ENCODE results near the gene WASHC4. TPM values are rescaled to one million over a fixed set of nuclear protein-coding genes. Genes with fewer than 3 reads are reported as not detected.
"Not testable (repeated sequence)": the region's sequence is repeated elsewhere in the genome, so short reads cannot be mapped to it uniquely, and the experiment has no call there.

WASHC4 gene
- total and polyA plus RNA-seq, 10 of the 15 experiments (the other 5 are each of a cell fraction or from before 2014, with no cell fraction given), result 16.0 to 50.6 (median 34.0) TPM

GRCh38 chr12:105092336-105092735, 15.2 kb upstream of the WASHC4 start:
- WGBS (ENCODE audit: insufficient coverage, insufficient replicate concordance, low lambda C conversion rate, missing lambda C conversion rate), result 86% methylated on average over 13 of the region's 13 CpGs
- H3K4me1 ChIP-seq (ENCODE audit: control insufficient read depth, insufficient read depth, low read length), result no peaks in the 10 kb centered on the region
- TF ChIP-seq ETV6 (conservative IDR thresholded peaks at IDR 0.05 in 1 of 2, IDR thresholded peaks at IDR 0.05 in 1 of 2; ENCODE audit: borderline replicate concordance in 1 of 2, low read depth in 1 of 2) (no peak), DPF2 (IDR thresholded peaks at IDR 0.05) (no peak), STAT1 (conservative IDR thresholded peaks at IDR 0.05) (no peak), NFIC (IDR thresholded peaks at IDR 0.05; ENCODE audit: low read depth, low read length) (no peak), HDAC2 (IDR thresholded peaks at IDR 0.05) (no peak), SIX5 (IDR thresholded peaks at IDR 0.05; ENCODE audit: low read depth, low read length, severe bottlenecking) (no peak), ZZZ3 (IDR thresholded peaks at IDR 0.05; ENCODE audit: control insufficient read depth, insufficient read length, low read depth) (no peak)
- RAD21 ChIA-PET (ENCODE audit: unreplicated experiment), result no interaction called here
- no peaks in the 10 kb centered on the region for H4K20me1 ChIP-seq (ENCODE audit: control insufficient read depth, insufficient read depth)
- no peaks in the 10 kb centered on the region for H3K27me3 ChIP-seq (replicated peaks in 1 of 2; ENCODE audit: control insufficient read depth in 2 of 2, insufficient read depth in 2 of 2, low read length in 1 of 2)
- FAIRE-seq (no peak), ATAC-seq (no peak), DNase-seq (ENCODE audit: low read depth, low spot score) (no peak)
- POLR2A ChIA-PET, result no interaction called here
- CTCF ChIA-PET, result interaction anchor here (1.2 kb wide), 1 partner anchor 10 kb away, joined by 3 read pairs; no protein-coding TSS in a partner anchor
- H3K27ac ChIP-seq (ENCODE audit: control insufficient read depth, insufficient read depth), result no peak overlapping the region
- intact Hi-C loops (cut with micrococcal nuclease; ENCODE audit: unreplicated experiment), result no loop called here
- H3K79me2 ChIP-seq (ENCODE audit: control insufficient read depth, insufficient read depth, low read length), result no peaks in the 10 kb centered on the region
- no peak overlapping the region for H3K4me2 ChIP-seq (ENCODE audit: control insufficient read depth, insufficient read depth)
- no peak overlapping the region for H2AFZ ChIP-seq (ENCODE audit: control insufficient read depth, low read depth, low read length)
- no peak overlapping the region for H3K4me3 ChIP-seq
- in situ Hi-C loops (cut with MboI), result no loop called here
- SMC1A ChIA-PET (ENCODE audit: uncharacterized antibody, unreplicated experiment), result interaction anchor here (0.7 kb wide), 1 partner anchor 8 kb away, joined by 3 read pairs; no protein-coding TSS in a partner anchor
- no peaks in the 10 kb centered on the region; the same call in 2 of the 3 replicates for H3K9me3 ChIP-seq (replicated peaks; ENCODE audit: control insufficient read depth, insufficient read depth, low read length)
- H3K36me3 ChIP-seq (ENCODE audit: control insufficient read depth in 2 of 2, insufficient read depth in 2 of 2, low read length in 1 of 2), result no peaks in the 10 kb centered on the region
- no TSS peak for BruUV-seq (replicated peaks)
- no peak overlapping the region for H3K9ac ChIP-seq (ENCODE audit: control insufficient read depth, insufficient read depth, low read length)

- CTCF ChIA-PET; H3K79me2 ChIP-seq (ENCODE audit: control insufficient read depth, insufficient read depth, low read length); H3K9me3 ChIP-seq (replicated peaks; ENCODE audit: control insufficient read depth, insufficient read depth, low read length); FAIRE-seq; H4K20me1 ChIP-seq (ENCODE audit: control insufficient read depth, insufficient read depth); H3K4me1 ChIP-seq (ENCODE audit: control insufficient read depth, insufficient read depth, low read length); H3K27me3 ChIP-seq (replicated peaks in 1 of 2; ENCODE audit: control insufficient read depth in 2 of 2, insufficient read depth in 2 of 2, low read length in 1 of 2); H3K4me2 ChIP-seq (ENCODE audit: control insufficient read depth, insufficient read depth); RAD21 ChIA-PET (ENCODE audit: unreplicated experiment); H3K36me3 ChIP-seq (ENCODE audit: control insufficient read depth in 2 of 2, insufficient read depth in 2 of 2, low read length in 1 of 2); SMC1A ChIA-PET (ENCODE audit: uncharacterized antibody, unreplicated experiment); H2AFZ ChIP-seq (ENCODE audit: control insufficient read depth, low read depth, low read length); DNase-seq (ENCODE audit: low read depth, low spot score); intact Hi-C loops (cut with micrococcal nuclease; ENCODE audit: unreplicated experiment); H3K27ac ChIP-seq (ENCODE audit: control insufficient read depth, insufficient read depth); in situ Hi-C loops (cut with MboI); BruUV-seq (replicated peaks); H3K9ac ChIP-seq (ENCODE audit: control insufficient read depth, insufficient read depth, low read length); H3K4me3 ChIP-seq; POLR2A ChIA-PET; ATAC-seq: not testable (repeated sequence)
- WGBS (ENCODE audit: insufficient coverage, insufficient replicate concordance, low lambda C conversion rate, missing lambda C conversion rate), result 76% methylated on average over 5 of the region's 5 CpGs
Observed at GRCh38 chr12:105095338-105095737, 12.2 kb upstream of the WASHC4 start.
